GM12878 (cell line): Measurements from ENCODE around the gene TCERG1L. TPM values are rescaled to one million over a fixed set of nuclear protein-coding genes. Genes with fewer than 3 reads are reported as not detected.

ENCODE experiments used
- ATF3 ChIP-seq: IDR thresholded peaks from 2 replicates; pipeline ENCODE4 v1.6.1; 2011; ENCODE audit warnings: low read depth, mild to moderate bottlenecking, low read length, moderate library complexity, borderline replicate concordance; ENCODE audit errors: extremely low read depth
- CTCF ChIP-seq, 3 experiments: IDR thresholded peaks in 2 of 3; conservative IDR thresholded peaks in 1 of 3; 2 replicates each; pipeline ENCODE4 v1.5.1; 2011; ENCODE audit warnings: low read depth in 3 of 3, low read length in 3 of 3, mild to moderate bottlenecking in 3 of 3, control low read depth in 2 of 3, moderate library complexity in 2 of 3, inconsistent platforms in 1 of 3, mixed read lengths in 1 of 3; ENCODE audit not compliant: control insufficient read depth in 2 of 3, insufficient read depth in 1 of 3; ENCODE audit errors: extremely low read depth in 1 of 3
- DPF2 ChIP-seq: fragments of 450-650 bp; IDR thresholded peaks from 2 replicates; pipeline ENCODE4 v1.6.1; 2017; ENCODE audit warnings: mild to moderate bottlenecking
- HCFC1 ChIP-seq: fragments of 150-350 bp; IDR thresholded peaks from 2 replicates; pipeline ENCODE4 v1.6.1; 2014; ENCODE audit warnings: low read length
- HDAC6 ChIP-seq: fragments of 200-600 bp; sonication (generic); IDR thresholded peaks from one replicate; pipeline ENCODE4 v1.8.0; 2017; ENCODE audit warnings: antibody characterized with exemption; ENCODE audit not compliant: unreplicated experiment
- HSF1 ChIP-seq: fragments of 150-350 bp; IDR thresholded peaks from 2 replicates; pipeline ENCODE4 v1.6.1; 2014; ENCODE audit warnings: mild to moderate bottlenecking, low read depth, low read length
- NFIC ChIP-seq: IDR thresholded peaks from 2 replicates; pipeline ENCODE4 v1.6.1; 2012; ENCODE audit warnings: low read depth, mild to moderate bottlenecking, inconsistent platforms, low read length, moderate library complexity
- POLR2AphosphoS5 ChIP-seq: IDR thresholded peaks from 2 replicates; pipeline ENCODE4 v1.6.1; 2011; ENCODE audit warnings: mild to moderate bottlenecking, low read length, inconsistent platforms
- RB1 ChIP-seq: fragments of 450-650 bp; formaldehyde crosslinking; IDR thresholded peaks from 2 replicates; pipeline ENCODE4 v1.6.1; 2017; ENCODE audit warnings: mild to moderate bottlenecking, borderline replicate concordance
- RBBP5 ChIP-seq: fragments of 200-600 bp; sonication (generic); conservative IDR thresholded peaks from 2 replicates; pipeline ENCODE4 v1.6.1; 2016
- polyA plus RNA-seq, 11 experiments: library from polyadenylated mRNA; depleted of rRNA in 4 of 11; unstranded in 6 of 11; stranded (reverse) in 5 of 11; fragments of >200 nt; fragmentation: Nextera tagmentation in 4 of 11; fragmentation: Illumina TruSeq in 1 of 11; extraction: Ambion mirVana in 4 of 11; extraction: Trizol in 1 of 11; gene quantifications; 1 replicate in 1 of 11; 2 replicates in 10 of 11; pipeline versions ENCODE4 v1.2.1 to v1.2.3, GENCODE V29; 2011 to 2016; ENCODE audit warnings: inconsistent platforms in 2 of 11, missing spikeins in 2 of 11, low read depth in 1 of 11
- total RNA-seq, 4 experiments: library from RNA; depleted of rRNA in 3 of 4; stranded (reverse); fragments of >200 nt in 3 of 4; fragmentation: Illumina TruSeq in 1 of 4; extraction: Trizol in 1 of 4; gene quantifications; 2 replicates each; pipeline versions ENCODE4 v1.2.1 to v1.2.3, GENCODE V29; 2013 to 2021

Gene TCERG1L
- total and polyA plus RNA-seq, 10 of the 15 experiments (the other 5 are each of a cell fraction or from before 2014, with no cell fraction given) = not detected

- no peak for TF ChIP-seq HDAC6
- no peak for TF ChIP-seq RBBP5
- no peak for TF ChIP-seq ATF3
- TF ChIP-seq RB1 = no peak
- no peak for TF ChIP-seq CTCF (IDR thresholded peaks at IDR 0.05 in 2 of 3, conservative IDR thresholded peaks at IDR 0.05 in 1 of 3; ENCODE audit: control insufficient read depth in 2 of 3, extremely low read depth in 1 of 3, insufficient read depth in 1 of 3, low read depth in 3 of 3, low read length in 3 of 3)
- TF ChIP-seq HCFC1 = no peak
- TF ChIP-seq NFIC = no peak
- no peak for TF ChIP-seq HSF1
- no peak for TF ChIP-seq POLR2AphosphoS5
- TF ChIP-seq DPF2 = no peak
- TF ChIP-seq, all 136 proteins: peak for 0
These were observed 65.4 kb downstream of the TCERG1L start (continued) for GRCh38 chr10:131246089-131246488.
